HG02840 (cell line): Measurements from ENCODE around the gene TFPT.

Experiments
- ATAC-seq: cut with Tn5 transposase; IDR thresholded peaks from one replicate; pipeline ENCODE4 v1.9.1; 2021; ENCODE audit warnings: mild to moderate bottlenecking, moderate library complexity, moderate number of reproducible peaks; ENCODE audit not compliant: unreplicated experiment, low FRiP score

TFPT gene

DNA sequence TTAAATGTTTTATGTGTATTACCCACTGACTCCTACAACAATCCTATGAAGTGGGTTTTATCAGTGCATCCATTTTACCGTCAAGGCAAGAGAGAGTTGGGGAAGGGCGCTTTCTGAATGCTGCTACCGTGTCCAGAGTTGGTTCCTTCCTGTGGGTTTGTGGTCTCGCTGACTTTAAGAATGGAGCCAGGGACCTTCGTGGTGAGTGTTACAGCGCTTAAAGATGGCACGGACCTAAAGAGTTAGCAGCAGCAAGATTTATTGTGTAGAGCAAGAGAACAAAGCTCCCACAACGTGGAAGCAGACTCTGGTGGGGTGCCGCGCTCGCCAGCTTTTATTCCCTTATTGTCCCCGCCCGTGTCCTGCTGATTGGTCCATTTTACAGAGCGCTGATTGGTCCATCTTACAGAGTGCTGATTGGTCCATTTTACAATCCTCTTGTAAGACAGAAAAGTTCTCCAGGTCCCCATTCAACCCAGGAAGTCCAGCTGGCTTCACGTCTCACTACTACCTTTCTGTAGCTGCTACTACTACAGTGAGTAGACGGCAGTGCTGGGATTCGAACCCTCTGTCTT lies 20.9 kb downstream of the TFPT start:
- ATAC-seq: no peak

- no peak for ATAC-seq
Observed at GRCh38 chr19:54084410-54084809, 31.0 kb downstream of the TFPT start.

- no peak for ATAC-seq
Observed at GRCh38 chr19:54081032-54081431, 34.4 kb downstream of the TFPT start, which contains the start of gene TARM1. Gene TARM1 (minus strand): TSS chr19:54081365. CDS start chr19:54081340, 25 bp downstream.

GRCh38 chr19:54077334-54077733 lies 38.1 kb downstream of the TFPT start:
- ATAC-seq: no peak

DNA sequence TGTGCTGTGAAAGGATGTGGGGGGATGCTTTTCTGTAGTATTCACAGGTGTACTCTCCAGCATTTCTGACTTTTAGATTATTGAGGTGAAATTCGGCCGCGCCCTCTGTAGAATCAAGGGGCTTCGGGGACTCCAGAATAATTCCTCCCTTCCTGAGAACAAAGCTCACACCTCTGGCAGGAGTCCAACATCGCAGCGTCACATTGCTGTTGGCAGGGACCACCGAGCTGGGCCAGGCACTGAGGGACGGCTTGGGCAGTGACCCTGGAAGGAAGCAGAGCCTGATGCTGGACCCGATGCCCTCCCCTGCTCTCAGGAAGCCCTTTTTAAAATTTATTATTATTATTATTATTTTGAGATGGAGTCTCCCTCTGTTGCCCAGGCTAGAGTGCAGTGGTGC lies 40.6 kb downstream of the TFPT start:
- no peak for ATAC-seq

DNA sequence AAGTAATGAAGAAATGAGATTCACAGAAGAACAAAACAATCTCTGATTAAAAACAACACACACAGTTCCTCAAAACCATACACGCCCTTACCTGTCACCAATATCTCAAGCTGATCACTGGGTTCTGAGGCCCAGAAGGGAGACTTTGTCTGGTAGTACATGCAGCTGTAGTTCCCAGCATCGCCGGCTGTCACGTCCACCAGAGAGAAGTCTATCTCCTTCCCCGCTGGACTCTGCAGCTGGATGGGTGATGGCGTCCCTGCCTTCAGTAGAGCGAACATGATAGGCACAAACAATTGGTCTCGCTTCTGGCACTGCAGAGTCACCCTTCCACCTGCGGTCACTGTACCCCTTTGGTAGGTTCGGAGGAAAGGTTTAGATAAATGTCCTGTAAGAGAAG lies 41.6 kb downstream of the TFPT start:
- no peak for ATAC-seq

DNA sequence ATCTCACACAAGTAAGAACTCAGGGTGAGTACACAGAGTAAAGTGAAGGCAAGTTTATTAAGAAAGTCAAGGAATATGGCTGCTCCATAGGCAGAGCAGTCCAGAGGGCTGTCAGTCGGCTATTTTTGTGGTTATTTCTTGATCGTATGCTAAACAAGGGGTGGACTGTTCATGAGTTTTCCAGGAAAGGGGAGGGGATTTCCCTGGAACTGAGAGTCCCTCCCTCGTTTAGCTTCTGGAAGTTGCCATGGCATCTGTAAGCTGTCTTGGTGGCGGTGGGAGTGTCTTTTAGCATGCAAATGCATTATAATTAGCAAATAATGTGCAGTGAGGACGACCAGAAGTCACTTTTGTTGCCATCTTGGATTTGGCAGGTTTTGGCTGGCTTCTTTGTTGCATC lies 46.0 kb downstream of the TFPT start:
- no peak for ATAC-seq

DNA sequence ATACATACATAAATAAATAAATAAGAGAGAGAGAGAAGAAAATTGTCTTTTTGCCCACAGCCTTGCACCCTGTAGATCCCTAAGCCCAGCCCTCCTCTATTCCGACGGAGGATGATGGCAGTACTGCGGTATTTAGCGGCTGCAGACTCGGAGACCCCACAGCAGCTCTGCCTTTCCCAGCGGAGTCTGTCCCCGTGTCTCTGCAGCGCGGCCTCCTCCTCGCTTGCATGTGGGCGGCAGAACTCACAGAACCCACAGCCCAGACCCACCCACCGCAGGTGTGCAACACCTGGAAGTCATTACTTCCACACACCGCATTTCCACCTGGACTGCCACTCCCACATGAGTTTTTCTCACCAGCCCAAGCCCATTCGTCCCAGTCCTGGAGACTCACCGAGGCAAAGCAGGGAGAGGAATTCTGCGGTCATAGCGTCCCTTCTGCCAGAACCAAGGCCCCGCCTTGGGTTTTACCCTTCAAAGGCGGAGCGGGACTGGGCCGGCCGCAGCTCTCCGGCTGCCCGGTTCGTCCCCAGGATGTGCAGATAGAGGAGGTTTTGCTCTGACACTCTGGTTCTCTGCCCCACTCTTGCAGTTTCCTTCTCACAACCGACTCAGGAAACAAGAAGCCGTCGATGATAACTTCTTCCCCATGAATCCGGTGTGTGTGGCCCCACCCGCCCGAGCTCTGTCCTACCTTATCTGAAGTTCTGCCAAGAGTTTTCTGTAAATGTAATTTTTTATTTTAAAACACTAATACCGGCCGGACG lies 51.9 kb downstream of the TFPT start, which contains the start of gene VSTM1:
Gene VSTM1 (minus strand): TSS at position 548 of the 767 bp plus-strand sequence. CDS start 120 bp downstream, at position 428.
- no peak for ATAC-seq

- no peak for ATAC-seq
Observed at GRCh38 chr19:54062643-54063042, 52.8 kb downstream of the TFPT start.
